Activated CD8-positive, alpha-beta memory T cell treated with anti-CD3 and anti-CD28 coated beads, Interleukin-2, amount 50 U/mL, for 4 hours (primary cell): ENCODE results near the gene UBE2M.
"Not testable (repeated sequence)": the region's sequence is repeated elsewhere in the genome, so short reads cannot be mapped to it uniquely, and the experiment has no call there.

ENCODE experiments used
- DNase-seq: peaks from one replicate; pipeline ENCODE4 v3.0.0-alpha.2; 2020

Gene UBE2M

DNA sequence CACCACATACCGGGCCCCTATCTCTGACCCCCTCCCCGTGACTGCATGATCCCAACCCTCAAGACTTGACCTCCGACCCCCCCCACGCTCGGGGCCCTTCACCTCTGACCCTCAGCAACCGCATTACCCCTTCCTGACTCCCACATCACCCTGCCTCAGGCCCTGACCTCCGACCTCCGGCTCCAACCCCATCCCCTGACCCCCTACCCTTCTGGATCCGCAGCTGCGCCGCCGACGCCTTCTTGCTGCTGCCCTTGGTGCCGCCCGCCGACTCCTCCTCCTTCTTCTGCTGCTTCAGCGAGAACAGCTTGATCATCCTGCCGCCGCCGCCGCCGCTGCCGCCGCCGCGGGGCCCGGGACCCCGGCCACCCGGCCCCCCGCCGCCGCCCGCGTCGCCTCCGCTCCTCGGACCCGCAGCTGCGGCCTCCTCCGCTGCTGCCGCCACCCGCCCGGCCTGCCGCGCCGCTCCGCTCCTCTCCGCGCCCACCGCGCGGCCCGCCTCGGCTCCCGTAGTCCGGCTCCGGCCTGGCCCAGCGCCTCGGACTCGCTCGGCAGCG is at the start of gene UBE2M:
Gene UBE2M, minus strand, starts transcription at position 546 of the 557 bp plus-strand sequence. Its CDS starts 230 bp downstream, at position 316.
- DNase-seq: peak; percentile 51

DNA sequence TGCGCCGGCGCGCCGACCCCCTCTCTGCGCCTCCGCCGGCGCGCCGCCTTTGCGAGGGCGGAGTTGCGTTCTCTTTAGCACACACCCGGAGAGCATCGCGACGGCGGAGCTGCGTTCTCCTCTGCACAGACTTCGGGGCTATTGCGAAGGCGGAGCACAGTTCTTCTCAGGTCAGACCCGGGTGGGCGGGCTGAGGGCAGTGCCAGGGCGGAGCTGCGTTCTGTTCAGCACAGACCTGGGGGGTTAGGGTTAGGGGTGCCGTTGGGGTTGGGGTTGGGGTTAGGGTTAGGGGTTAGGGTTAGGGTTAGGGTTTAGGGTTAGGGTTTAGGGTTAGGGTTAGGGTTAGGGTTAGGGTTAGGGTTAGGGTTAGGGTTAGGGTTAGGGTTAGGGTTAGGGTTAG is 48.8 kb upstream of the UBE2M start:
- DNase-seq: not testable (repeated sequence)

DNA sequence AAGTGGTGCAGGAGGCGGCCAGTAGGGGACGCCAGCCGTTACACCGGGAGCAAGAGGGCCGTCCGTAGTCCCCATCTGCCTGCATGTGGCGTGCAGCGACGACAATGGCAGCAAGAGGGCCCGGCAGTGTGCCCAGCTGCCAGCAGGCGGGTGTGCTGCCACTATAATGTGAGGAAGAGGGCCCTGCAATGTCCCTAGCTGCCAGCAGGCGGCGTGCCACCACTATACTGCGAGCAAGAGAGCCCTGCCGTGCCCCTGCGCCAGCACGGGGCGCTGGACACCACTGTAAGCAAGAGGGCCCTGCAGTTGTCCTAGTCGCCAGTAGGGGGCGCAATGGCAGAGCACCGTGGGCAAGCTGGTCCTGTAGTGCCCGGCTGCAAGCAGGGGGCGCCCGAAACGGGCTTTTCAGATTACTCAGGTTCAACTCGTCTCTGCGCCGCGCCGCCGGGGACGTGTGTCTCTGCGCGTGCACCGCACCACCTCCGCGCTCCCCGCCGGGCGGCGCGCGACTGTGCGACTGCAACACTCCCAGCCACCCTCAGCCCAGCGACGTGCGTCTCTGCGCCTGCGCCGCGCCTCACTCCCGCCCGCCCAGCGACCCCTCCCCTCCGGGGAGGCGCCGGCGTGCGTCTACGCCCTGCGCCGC is 48.0 kb upstream of the UBE2M start:
- not testable (repeated sequence) for DNase-seq

DNA sequence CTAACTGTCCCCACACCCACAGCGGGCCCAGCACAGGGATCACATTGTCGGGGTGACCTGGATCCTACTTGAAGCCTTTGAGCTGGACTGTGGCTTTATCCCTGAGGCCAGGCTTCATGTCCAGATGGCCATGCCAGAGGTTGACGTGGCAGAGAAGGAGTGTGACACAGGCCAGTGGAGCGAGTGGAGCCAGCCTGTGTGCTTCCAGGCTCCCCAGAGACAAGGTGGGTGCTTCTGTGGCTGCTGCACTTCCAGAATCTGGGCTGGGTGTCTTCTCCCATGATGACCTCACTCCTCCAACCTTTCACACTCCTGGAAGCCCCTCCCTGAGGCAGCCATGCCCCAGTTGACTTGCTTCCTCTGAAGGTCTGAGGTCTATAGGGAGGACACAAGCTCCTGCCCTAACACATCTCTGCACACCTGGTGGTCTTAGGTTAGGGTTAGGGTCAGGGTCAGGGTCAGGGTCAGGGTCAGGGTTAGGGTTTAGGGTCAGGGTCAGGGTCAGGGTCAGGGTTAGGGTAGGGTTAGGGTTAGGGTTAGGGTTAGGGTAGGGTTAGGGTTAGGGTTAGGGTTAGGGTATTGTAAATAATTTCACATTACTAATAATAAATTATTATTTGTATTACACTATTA is 27.8 kb upstream of the UBE2M start:
- no peak for DNase-seq

DNA sequence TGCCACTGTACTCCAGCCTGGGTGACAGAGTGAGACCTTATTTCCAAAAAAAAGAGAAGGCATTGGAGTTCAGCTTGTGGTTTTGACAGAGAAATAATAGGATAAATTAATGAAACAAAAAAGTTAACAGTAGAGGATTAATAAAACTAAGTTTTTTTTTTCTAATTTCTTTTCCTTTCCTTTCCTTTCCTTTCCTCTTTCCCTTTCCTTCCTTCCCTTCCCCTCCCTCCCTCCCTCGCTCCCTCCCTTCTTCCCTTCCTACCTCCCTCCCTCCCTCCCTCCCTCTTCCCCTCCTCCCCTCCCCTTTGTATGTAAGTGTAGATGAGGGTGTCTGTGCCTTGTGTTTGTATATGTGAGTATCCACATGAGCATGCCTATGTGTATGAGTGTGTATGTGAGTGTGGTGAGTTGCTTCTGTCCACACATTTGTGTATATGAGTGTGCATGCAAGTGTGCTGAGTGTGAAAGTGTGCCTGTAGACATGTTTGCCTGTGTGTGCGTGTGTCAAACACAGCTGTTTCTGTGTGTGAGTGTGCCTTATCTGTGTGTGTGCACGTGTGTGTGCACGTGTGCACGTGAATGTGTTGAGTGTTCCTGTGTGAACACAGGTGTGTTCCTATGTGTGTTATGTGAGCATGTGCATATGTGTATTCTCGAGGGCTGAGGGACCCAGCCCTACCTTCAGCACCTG is 27.2 kb upstream of the UBE2M start:
- DNase-seq: no peak

DNA sequence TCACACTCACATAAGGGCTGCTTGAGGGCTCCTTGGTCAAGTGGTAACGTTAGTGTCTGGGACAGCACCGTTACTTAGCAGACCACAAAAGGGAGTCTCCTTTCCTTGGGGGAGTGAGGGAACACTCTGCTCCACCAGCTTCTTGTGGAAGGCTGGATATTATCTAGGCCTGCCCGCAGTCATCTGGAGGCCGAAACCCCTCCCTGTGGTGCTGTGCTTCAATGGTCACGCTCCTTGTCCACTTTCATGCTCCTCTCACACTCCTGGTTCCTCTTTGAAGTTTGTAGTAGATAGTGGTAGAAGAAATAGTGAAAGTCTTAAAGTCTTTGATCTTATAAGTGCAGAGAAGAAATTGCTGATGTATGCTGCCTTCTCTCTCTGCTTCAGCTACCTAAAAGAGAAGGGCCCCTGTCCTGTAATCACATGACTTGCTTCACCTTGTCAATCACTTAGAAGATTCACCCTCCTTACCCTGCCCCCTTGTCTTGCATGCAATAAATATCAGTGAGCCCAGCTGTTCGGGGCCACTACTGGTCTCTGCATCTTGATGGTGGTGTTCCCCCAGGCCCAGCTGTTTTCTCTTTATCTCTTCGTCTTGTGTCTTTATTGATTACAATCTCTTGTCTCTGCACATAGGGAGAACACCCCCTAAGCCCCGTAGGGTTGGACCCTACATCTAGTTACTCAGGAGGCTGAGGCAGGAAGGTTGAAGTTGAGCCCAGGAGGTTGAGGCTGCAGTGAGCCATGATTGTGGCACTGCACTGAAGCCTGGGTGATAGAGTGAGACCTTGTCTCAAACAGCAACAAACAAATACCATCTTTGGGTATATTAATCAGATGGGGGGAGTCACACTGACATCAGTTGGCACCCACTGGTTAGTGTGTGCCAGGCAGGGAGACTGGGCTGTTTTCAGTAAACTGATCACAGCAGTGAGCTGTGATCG is 26.4 kb upstream of the UBE2M start:
- DNase-seq: no peak

DNA sequence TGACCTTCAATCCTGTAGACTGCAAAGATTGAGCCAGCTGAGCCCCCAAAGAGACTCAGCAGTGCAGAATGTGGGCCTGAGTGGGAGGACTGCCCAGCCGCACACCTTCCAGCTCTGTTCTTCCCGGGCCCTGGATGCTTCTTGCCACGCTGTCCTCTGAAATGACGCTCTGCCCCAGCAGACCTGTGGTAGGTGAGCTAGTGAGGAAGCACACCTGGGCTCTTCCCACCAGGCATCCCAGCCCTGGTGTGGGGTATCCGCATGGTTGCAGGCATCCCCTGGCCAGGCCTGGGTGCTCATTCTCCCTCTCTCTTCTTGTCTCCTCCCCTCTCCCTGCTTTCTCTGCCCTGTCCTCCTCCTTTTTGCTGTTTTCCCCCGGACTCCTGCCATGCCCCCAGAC is 24.6 kb upstream of the UBE2M start:
- no peak for DNase-seq

DNA sequence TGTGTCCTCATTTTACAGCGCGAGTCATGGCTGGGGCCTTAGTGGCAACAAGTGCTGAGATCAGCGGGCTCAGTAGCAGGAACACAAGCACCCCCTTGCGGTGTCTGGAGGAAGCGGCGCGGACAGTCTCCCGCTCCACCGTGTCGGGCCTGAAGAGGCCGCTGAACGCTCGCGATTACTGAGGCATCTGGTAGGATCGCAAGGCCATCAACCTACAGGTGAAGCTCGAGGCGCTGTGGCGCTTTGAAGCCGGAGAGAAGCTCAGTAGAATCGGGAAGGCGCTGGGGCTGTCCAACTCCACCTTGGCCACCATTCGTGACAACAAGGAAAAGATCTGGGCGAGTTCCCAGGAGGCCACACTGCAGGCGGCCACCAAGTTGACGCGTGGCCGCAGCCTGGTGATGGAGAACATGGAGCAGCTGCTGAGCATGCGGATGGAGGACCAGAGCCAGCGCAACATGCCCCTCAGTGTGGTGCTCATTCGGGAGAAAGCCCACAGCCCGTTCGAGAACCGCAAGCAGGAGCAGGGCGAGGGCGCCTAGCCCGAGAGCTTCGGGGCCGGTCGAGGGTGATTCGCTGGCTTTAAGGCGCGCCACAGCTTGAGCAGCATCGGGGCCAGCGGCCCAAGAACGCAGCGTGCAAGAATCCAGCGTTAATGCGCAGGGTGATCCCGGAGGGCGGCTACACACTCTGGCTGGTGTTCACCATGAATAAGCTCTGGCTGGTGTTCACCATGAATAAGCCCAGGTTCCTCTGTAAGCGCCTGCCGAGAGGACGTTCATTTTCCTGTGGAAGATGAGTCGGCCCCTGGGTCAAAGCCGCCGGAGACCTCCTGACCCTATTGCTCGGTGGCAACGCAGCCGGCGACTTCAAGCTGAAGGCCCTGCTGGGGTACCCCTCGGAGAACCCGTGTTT is 23.1 kb upstream of the UBE2M start:
- DNase-seq: peak; percentile 92

DNA sequence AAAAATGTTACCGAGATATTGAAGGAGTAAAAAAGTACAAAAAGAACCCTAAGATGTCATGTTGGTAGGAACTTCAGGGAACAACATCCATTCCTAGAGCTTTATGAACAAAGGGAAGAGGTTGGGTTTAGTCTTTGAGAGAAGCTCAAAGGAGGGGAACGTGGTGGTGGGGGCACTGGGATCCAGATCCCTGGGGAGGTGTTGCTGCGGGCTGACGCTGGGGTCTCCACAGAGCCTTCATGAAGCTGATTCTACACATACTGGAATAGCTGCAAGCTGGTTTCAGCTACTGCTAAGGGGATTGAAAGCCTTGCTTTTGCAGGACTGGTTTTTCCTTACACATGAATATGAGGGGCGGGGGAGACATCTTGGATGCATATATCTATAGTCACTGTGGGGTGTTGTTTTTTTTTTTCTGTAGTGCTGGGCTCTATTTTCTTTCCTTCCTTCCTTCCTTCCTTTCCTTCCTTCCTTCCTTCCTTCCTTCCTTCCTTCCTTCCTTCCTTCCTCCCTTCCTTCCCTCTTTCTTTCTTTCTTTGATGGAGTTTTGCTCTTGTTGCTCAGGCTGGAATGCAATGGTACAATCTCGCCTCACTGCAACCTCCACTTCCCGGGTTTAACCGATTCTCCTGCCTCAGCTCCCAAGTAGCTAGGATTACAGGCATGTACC is 21.2 kb upstream of the UBE2M start:
- no peak for DNase-seq

DNA sequence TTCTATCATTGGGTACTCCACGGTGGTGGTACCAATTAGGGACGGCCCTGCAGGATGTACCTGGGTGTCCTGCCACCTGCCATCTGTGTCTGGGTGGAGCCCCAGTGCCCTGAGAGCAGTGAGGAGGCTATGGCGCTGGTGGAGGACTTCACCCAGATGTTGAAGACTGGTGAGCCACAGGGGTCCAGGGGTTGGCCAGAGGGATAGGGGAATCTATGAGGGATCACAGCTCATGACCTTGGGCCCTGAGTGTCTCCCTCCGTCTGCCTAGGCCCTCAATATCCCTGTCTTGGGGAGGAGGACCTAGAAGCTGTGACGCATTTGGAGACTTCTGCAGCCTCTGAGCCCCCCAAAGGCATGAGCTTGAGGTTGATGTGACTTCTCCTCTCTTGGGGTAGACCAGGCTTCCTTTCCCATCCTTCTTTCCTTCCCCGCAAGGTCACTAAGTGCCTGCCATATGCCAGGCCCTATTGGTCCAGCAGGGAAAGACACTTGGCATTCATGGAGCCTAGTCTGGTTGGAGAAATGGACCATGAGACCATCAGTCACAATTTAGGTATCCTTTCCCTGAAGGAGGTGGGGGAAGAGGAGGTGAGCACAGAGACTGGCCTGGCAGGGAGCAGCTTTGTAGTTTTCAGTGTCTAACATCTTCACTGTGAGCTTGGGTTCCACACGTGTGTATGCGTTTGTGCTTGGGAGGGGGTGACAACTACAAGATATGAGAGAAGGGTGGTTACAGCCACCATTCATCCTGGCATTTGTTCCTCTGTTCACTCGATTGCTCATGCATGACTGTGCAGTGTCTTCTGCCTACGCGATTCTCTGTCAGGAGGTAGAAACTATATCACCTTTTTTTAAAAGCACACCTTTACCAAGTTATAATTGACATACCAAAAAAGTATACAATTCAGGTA is 19.9 kb upstream of the UBE2M start:
- no peak for DNase-seq

DNA sequence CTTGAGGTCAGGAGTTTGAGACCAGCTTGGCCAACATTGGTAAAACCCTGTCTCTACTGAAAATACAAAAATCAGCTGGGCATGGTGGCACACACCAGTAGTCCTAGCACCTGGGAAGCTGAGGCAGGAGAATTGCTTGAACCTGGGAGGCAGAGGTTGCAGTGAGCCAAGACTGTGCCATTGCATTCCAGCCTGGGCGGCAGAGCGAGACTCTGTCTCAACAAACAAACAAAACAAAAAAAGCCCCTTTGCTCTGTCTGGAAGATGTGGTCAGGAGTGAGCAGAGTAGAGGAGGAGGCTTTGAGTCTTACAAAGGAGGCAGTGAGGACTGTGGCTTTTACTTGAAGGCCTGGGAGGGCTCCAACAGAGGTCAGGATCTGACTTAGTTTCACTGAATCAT is 19.2 kb upstream of the UBE2M start:
- DNase-seq: not testable (repeated sequence)

DNA sequence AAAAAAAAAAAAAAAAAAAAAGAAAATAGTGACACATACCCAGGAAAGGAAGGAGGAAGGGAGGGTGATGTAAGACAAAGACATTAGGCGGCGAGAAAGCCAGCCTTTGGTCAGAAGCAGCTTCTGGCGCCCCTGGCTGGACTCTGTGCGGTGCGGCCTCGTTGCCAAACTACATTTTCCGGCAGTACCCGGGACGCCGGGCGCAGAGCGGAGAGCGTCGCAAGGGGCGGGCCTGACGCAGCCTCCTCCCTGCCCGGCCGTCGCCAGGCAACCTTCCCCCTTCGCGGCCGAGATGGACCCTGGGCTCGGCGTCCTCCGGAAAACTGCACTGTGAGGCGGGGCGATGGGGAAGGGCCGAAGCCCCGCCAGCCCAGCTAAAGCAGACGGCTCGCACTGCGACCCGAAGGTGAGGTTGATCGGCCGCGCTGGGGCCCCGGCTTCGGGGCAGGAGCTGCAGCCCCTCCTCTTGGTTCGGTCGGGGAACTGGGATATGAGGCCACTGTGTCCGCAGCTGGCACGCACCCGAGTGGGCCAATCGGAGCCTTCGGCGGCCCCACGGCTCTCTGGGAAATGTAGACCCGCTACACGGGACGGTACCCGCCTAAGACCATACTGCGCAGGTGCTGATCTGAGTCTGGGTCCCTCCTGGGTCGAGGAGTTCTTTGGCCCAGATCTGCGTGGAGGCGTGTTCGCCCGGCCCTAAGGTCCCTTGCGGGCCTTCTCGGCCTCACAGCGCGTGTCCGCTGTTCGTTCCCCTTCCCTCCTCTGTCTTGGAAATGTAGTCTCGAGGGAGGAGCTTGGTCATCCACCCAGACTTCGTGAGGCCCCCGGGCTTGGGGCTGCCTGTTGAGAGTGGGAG is 17.0 kb upstream of the UBE2M start:
- peak; percentile 75 for DNase-seq

DNA sequence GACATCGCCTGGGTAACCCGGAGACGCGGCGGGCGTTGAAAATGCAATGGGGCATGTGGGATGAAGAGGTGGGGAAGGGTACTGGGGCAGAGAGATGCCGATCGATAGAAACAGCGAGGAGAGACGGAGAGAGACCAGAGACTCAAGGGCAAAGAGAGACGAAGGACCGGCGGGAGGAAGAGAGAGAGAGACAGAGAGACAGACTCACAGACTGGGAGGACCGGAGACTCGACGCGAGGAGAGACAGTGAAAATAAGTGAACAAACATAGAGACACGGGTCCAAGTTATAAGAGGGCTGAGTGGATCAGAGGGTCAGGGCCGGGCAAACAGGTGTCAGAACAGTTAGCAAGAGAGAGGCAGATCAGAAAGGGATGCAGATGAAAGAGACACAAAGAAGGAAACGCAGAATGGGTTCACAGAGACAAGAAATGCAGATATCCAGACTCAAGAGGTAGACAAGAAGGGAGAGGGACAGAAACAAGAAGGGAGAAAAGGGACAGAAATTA is 15.3 kb upstream of the UBE2M start:
- DNase-seq: no peak

DNA sequence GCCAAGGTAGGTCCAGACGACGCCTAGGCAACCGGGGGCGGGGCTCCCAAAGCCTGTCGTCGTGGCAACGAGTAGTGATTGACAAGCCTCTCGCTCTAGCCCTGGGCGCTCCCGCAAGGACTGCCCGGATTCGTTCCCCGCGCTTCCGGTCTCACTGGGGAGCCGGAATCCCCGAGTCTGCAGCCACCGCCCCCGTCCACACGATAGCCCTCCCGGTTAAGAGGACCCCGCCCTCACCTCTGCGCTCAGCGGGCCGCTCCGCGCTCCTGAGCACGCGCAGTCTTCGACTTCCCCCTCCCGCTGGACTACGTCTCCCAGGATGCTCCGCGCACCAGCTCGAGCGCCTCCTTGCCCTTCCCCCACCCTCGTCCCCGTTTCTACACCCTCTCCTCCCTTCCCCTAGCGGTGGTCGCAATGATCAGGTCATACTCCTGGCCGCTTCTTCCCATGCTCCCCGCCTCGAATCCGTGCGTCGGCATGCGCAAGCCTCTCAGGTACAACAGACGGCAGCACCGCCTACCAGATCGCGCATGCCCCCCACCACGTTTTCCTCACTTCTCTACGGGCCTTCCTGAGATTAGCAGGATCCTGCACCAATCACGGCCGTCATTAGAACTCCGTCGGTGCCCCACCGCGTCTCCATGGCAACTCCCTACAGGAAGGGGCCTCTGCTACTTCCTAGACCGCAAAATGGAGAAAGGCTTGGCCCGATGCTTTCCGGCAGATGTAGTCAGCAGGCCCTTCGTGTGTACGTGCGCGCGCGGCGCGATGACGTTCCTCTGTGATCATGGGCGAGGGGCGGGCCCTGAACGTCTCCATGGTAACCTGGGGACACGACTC is 14.6 kb upstream of the UBE2M start, which contains the start of gene MZF1:
Gene MZF1, minus strand, starts transcription at position 518 of the 840 bp plus-strand sequence. CDS start 1,946 bp downstream, outside the sequence.
- peak; percentile 100 for DNase-seq

DNA sequence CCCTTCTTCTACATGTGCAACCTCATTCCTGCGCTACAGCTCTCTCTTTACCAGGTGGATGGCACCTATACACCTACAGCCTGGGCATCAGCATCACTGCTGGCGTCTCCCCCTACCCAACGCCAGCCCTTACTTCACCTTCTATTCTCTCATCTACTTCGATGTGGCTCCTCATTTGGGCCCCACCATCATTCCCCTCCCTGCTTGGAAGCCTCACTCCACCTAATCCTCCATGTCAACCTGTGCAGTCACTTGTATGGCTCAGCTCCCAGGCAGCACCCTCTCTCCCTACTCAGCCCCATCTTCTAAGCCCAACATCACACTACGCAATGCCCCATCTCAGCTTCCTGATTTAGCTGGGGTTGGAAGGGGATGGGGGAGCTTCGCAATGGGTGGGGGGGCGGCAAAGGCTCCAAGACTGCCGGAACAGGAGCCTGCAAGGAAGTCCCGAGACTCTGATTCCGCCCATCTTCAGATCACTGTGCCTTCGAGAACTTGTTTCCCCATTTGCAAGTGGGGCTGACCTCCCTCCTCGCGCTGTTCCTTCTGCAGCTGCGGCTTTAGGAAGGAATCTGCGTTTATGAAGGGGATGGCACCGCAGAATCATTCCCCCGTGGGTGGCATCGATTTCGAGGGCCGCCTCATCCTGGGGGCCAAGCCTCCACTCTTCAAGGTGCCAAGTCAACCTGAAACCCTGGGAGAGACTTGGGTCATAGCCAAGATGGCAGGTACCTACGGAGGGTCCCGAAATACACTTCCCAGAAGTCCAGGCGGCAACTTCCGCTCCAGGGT is 13.8 kb upstream of the UBE2M start:
- no peak for DNase-seq

DNA sequence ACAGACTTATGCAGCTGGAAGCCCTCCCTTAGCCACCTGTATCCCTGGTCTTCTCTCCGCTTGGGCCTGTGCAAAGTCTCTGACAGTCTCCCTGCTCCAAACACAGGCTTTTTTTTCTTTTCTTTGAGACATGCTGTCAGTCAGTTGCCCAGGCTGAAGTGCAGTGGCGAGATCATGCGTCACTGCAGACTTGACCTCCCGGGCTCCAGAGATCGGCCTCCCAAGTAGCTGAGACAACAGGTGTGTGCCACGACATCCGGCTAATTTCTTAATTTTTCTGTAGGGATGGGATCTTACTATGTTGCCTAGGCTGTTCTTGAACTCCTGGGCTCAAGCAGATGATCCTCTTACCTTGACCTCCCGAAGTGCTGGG is 13.2 kb upstream of the UBE2M start:
- DNase-seq: no peak
